AG04449 (cell line): ENCODE data around the gene GKN2.

Experiments
- CTCF ChIA-PET: fragments of 350-600 bp; formaldehyde crosslinking; extraction: SDS; loops from one replicate; lab custom pipeline; 2021; ENCODE audit warnings: antibody characterized with exemption; lab: Yijun Ruan, JAX
- POLR2A ChIA-PET: fragments of 400-600, 350-600 bp; formaldehyde crosslinking; extraction: SDS; loops from one replicate; lab custom pipeline; 2020; ENCODE audit warnings: antibody characterized with exemption, inconsistent platforms; lab: Yijun Ruan, JAX
- DNase-seq: peaks from one replicate; pipeline ENCODE4 v3.0.0-alpha.2; 2010; ENCODE audit warnings: low read depth, low spot score
- H3K4me3 ChIP-seq: 2 replicates; pipeline ENCODE4 v1.5.1; 2011; ENCODE audit warnings: low read depth, mild to moderate bottlenecking, control low read depth, low read length
- TF ChIP-seq, protein P1 (sequence below): IDR thresholded peaks from one replicate; pipeline ENCODE4 v1.5.1; 2011; ENCODE audit warnings: mild to moderate bottlenecking, moderate library complexity, low read length, control low read depth, inconsistent platforms; ENCODE audit not compliant: insufficient read depth; ENCODE audit errors: missing control alignments

GKN2 gene

DNA sequence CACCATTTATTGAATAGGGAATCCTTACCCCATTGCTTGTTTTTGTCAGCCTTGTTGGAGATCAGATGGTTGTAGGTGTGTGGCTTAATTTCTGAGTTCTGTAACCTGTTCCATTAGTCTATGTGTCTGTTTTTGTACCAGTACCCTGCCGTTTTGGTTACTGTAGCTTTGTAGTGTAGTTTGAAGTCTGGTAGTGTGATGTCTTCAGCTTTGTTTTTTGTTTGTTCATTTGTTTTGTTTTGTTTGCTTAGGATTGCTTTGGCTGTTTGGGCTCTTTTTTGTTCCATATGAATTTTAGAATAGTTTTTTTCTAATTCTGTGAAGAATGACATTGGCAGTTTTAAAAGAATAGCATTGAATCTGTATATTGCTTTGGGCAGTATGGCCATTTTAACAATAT, 12.7 kb downstream of the GKN2 start:
- ChIA-PET POLR2A (no interaction called here), CTCF (interaction anchor here (1.1 to 2.2 kb wide), 3 partner anchors 9 to 367 kb away, joined by 3 to 7 read pairs (median 3); partner anchors contain the start of gene ANTXR1)
- DNase-seq: no peak
- H3K4me3 ChIP-seq: no peak overlapping the region
- TF ChIP-seq, protein P1, sequence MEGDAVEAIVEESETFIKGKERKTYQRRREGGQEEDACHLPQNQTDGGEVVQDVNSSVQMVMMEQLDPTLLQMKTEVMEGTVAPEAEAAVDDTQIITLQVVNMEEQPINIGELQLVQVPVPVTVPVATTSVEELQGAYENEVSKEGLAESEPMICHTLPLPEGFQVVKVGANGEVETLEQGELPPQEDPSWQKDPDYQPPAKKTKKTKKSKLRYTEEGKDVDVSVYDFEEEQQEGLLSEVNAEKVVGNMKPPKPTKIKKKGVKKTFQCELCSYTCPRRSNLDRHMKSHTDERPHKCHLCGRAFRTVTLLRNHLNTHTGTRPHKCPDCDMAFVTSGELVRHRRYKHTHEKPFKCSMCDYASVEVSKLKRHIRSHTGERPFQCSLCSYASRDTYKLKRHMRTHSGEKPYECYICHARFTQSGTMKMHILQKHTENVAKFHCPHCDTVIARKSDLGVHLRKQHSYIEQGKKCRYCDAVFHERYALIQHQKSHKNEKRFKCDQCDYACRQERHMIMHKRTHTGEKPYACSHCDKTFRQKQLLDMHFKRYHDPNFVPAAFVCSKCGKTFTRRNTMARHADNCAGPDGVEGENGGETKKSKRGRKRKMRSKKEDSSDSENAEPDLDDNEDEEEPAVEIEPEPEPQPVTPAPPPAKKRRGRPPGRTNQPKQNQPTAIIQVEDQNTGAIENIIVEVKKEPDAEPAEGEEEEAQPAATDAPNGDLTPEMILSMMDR: no peak

DNA sequence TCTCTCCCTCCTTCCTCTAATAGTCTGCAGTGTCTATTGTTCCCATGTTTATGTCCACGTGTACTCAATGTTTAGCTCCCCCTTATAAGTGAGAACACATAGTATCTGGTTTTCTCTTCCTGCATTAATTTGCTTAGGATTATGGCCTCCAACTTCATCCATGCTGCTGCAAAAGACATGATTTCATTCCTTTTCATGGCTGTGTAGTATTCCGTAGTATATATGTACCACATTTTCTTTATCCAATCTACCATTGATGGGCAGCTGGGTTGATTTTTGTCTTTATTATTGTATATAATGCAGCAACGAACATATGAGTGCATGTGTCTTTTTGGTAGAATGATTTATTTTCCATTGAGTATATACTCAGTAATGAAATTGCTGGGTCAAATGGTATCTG, 13.8 kb downstream of the GKN2 start:
- no peak for DNase-seq
- TF ChIP-seq, protein P1: no peak
- H3K4me3 ChIP-seq: no peak overlapping the region
- ChIA-PET CTCF (interaction anchor here (1.3 kb wide), 1 partner anchor 12 kb away, joined by 3 read pairs; no protein-coding TSS in a partner anchor), POLR2A (no interaction called here)

DNA sequence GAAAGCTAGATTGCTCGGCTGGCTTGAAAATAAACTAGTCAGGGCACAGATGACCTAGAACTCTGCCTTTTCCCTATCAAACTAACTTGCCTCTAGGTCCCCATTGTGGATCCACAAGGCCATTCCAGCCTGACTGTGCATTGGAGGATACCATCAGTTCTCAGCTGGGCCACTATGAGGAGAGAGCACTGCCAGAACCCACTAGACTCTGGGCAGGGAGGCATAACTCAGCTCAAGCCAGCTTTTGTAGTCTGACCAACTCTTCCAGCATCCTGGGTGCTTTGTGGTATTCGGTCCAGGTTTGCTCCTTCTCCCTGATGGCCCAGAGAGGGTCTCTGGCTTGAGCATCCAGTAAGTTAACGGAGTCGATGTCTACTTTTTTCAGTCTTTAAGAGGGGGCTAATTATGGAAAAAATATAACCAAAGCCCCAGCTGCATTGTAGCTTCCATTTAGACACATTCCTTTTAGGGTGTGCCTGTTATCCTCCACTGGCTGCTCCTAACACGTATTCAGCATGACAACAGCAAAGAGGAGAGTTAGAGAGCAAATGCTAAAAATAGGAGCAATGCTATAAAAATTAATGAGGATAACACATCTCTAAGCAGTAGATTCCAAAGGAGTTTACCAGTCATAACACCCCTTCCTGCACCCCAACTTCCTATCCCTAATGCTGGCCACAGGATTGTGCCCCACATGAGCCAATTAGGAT, 15.2 kb downstream of the GKN2 start:
- CTCF ChIA-PET: interaction anchor here (0.9 to 2.0 kb wide), 7 partner anchors 11 to 474 kb away, joined by 3 to 12 read pairs (median 5); partner anchors contain the start of gene ANTXR1

DNA sequence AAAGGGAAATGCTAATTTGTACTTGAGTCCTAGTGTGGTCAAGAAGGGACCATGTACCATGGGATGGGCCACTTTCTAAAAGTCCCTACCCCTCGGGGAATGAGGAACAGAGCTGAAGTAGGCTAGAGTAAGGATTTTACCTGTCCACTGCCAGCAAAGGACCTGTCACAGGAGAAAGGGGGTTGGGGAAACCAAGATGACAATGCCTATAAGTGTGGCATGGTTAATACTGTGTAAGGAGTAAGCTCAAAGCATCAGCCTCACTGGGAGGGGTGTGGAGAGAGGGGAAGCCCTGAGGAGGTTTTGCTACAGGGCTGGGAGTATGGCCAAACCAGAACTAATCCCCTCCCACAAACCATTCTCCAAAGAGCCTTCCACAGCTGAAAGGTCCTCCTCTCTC, 15.8 kb downstream of the GKN2 start:
- no peak overlapping the region for H3K4me3 ChIP-seq
- TF ChIP-seq, protein P1: no peak
- CTCF ChIA-PET: interaction anchor here (0.6 to 2.0 kb wide), 9 partner anchors 10 to 473 kb away, joined by 3 to 12 read pairs (median 4); partner anchors contain the start of gene ANTXR1
- POLR2A ChIA-PET: no interaction called here
- no peak for DNase-seq

More for the DNA sequence above, 15.2 kb downstream of the GKN2 start:
- no peak for DNase-seq
- H3K4me3 ChIP-seq: no peak overlapping the region
- POLR2A ChIA-PET: no interaction called here
- TF ChIP-seq, protein P1: no peak

DNA sequence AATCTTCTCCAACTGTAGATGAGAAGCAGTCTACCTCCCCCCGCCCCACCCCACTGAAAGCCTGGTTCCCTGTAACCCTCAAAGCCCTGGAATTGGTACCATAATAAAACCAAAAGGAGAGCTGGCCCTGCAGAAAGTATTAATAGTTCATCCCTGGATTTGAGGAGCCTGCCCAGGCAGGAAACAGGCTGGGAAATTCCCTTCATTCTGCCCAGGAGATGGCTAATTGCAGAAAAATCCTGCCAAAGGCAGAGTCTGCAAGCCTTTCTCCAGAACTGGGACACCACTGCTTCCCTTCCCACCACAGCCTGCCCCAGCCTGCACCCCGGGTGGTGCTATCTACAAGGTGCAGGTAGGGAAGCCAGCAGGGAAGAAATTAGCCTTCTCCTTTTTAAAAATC, 16.3 kb downstream of the GKN2 start:
- peak; percentile 31 for DNase-seq
- ChIA-PET CTCF (interaction anchor here (0.5 to 2.0 kb wide), 10 partner anchors 10 to 370 kb away, joined by 3 to 12 read pairs (median 4); partner anchors contain the start of gene ANTXR1), POLR2A (no interaction called here)
- no peak overlapping the region for H3K4me3 ChIP-seq
- TF ChIP-seq, protein P1: no peak

DNA sequence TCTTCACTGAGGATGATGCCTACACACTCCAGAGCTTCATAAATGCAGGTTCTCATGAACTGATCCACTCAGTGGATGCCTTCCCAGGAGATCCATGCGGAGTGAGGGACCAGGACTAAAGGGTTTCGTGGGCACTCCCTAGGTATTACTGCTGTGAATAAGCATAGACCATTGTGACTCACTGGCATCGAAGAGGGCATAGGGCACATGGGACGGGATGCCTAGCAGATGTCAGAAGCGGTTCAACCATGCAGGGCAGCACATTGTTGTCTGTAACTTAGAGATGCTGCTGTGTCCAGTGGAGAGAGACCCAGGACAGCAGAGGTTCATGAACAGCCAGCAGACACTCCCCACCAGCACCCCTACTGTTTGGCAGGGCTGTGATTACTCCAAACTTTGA, 17.2 kb downstream of the GKN2 start:
- POLR2A ChIA-PET: no interaction called here
- CTCF ChIA-PET: interaction anchor here (1.0 to 3.5 kb wide), 6 partner anchors 8 to 227 kb away, joined by 3 to 24 read pairs (median 6); no protein-coding TSS in a partner anchor
- TF ChIP-seq, protein P1: no peak
- H3K4me3 ChIP-seq: no peak overlapping the region
- DNase-seq: no peak
